ENCODE measurements around the gene RASSF1. TPM values are rescaled to one million over a fixed set of nuclear protein-coding genes. Genes with fewer than 3 reads are reported as not detected.
"Not testable (repeated sequence)": the region's sequence is repeated elsewhere in the genome, so short reads cannot be mapped to it uniquely, and the experiment has no call there.

RASSF1 gene
- total and polyA plus RNA-seq, 2 of the 8 experiments (the other 6 are each of a cell fraction or from before 2014, with no cell fraction given) = 10.3 to 15.7 TPM

DNA sequence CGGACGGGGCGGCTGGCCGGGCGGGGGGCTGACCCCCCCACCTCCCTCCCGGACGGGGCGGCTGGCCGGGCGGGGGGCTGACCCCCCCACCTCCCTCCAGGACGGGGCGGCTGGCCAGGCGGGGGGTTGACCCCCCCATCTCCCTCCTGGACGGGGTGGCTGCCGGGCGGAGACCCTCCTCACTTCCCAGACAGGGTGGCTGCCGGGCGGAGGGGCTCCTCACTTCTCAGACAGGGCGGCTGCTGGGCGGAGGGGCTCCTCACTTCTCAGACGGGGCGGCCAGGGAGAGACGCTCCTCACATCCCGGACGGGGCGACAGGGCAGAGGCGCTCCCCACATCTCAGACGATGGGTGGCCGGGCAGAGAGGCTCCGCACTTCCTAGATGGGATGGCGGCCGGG lies 28.6 kb downstream of the RASSF1 start:
- H3K4me1 ChIP-seq (replicated peaks in 1 of 4; ENCODE audit: control insufficient read depth in 3 of 4, insufficient read depth in 4 of 4, low read length in 3 of 4); H3K56ac ChIP-seq (replicated peaks; ENCODE audit: insufficient read length, low read depth, low read length); CTCF ChIA-PET (ENCODE audit: partially characterized antibody); FAIRE-seq; H3K23ac ChIP-seq (ENCODE audit: insufficient read length); DNase-seq (ENCODE audit: low read depth in 1 of 2, low spot score in 2 of 2); H2BK12ac ChIP-seq (ENCODE audit: low read depth, low read length); H4K5ac ChIP-seq (ENCODE audit: insufficient read length, low read depth, low read length); H3K4me2 ChIP-seq (ENCODE audit: insufficient read depth in 1 of 2, low read depth in 2 of 2, low read length in 2 of 2); H3K4me3 ChIP-seq (ENCODE audit: extremely low read depth in 1 of 4, insufficient read depth in 2 of 4, low read depth in 3 of 4, low read length in 4 of 4); POLR2A ChIA-PET (ENCODE audit: partially characterized antibody); H2BK120ac ChIP-seq (replicated peaks; ENCODE audit: low read depth, low read length); H2BK5ac ChIP-seq (ENCODE audit: low read depth, low read length); H3K79me2 ChIP-seq (ENCODE audit: control insufficient read depth in 1 of 2, insufficient read depth in 2 of 2, low read length in 2 of 2); H2AK5ac ChIP-seq (ENCODE audit: low read depth, low read length); H3K18ac ChIP-seq (ENCODE audit: extremely low read depth, low read length); H4K8ac ChIP-seq (ENCODE audit: extremely low read depth, insufficient read depth, low read length); H3K27ac ChIP-seq (ENCODE audit: low read depth, low read length); H4K91ac ChIP-seq (replicated peaks; ENCODE audit: insufficient read length, low read length); H3K4ac ChIP-seq (replicated peaks; ENCODE audit: insufficient read length, low read depth, low read length); H2BK20ac ChIP-seq (ENCODE audit: low read length); H2AFZ ChIP-seq (ENCODE audit: low read length); H3K23me2 ChIP-seq (ENCODE audit: low read depth, low read length); H3K14ac ChIP-seq (ENCODE audit: insufficient read length); H2BK15ac ChIP-seq (ENCODE audit: low read length); H3K9ac ChIP-seq (replicated peaks in 1 of 4; ENCODE audit: extremely low read depth in 1 of 4, low read depth in 3 of 4, low read length in 3 of 4); H3K27me3 ChIP-seq (replicated peaks in 1 of 4; ENCODE audit: control insufficient read depth in 3 of 4, extremely low read depth in 1 of 4, insufficient read depth in 3 of 4, low read length in 3 of 4); H3K79me1 ChIP-seq (ENCODE audit: low read depth, low read length); H3K36me3 ChIP-seq (ENCODE audit: control insufficient read depth in 2 of 4, insufficient read depth in 4 of 4, low read length in 3 of 4): not testable (repeated sequence)
- H3K9me3 ChIP-seq (ENCODE audit: insufficient read depth in 2 of 2, low read depth in 1 of 2, low read length in 1 of 2) = peaks cover 9 to 25% of the 10 kb centered on the region in 2 experiments; a peak in 3 of 4 replicates
- 90% methylated on average over 6 of the region's 32 CpGs; no CpG with 5 or more reads in 1 of the 2 experiments for WGBS, 2 experiments (ENCODE audit: extremely low coverage in 1 of 2, insufficient coverage in 1 of 2, insufficient read length in 1 of 2, insufficient replicate concordance in 2 of 2, low coverage in 1 of 2, low lambda C conversion rate in 2 of 2, missing lambda C conversion rate in 1 of 2)
- peaks cover 7 to 10% of the 10 kb centered on the region in 2 experiments for H4K20me1 ChIP-seq (replicated peaks in 1 of 2; ENCODE audit: control insufficient read depth in 1 of 2, insufficient read depth in 2 of 2, low read length in 2 of 2)

All from H1 (cell line).